ENCODE data around the gene PRDM7. TPM values are rescaled to one million over a fixed set of nuclear protein-coding genes. Genes with fewer than 3 reads are reported as not detected.
"Not testable (repeated sequence)": the region's sequence is repeated elsewhere in the genome, so short reads cannot be mapped to it uniquely, and the experiment has no call there.

Gene PRDM7
- total RNA-seq, 1 donor from 2014 or later: not detected

DNA sequence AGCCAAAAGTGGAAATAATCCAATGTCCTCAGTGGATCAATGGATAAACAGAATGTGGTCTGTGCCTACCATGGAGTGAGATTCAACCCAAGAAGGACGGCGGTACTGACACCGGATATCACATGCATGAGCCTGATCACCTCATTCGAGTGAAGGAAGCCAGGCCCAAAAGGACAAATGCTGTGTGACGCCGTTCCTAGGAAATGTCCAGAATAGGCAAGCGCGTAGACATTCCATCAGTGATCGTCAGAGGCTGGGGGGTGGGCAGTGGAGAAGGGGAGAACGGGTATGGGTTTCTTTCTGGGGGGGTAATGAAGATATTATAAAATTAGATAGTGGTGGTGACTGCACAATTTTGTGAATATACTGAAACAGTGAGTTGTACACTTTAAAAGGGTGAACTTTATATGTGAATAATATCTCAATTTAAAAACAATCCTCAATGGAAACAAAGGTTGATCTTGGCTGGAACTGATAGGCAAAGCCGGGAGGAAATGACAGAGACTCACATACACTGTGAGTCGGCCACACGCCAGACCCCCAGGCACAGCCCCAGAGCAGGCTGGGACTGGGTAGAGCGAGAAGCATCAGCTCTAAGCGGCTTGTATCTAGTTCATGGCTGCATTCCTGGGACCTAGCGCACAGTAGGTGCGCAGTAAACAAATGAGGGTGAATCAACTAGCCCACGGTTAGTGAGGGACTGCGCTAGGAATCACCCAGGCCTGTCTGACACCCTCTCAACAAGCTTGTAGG, 61.4 kb downstream of the PRDM7 start:
- peak; percentile 72 for DNase-seq (ENCODE audit: low read depth, low spot score)

- no peak for DNase-seq (ENCODE audit: low read depth, low spot score)
These were observed 64.0 kb downstream of the PRDM7 start for GRCh38 chr16:90012991-90013745.

- no peak for DNase-seq (ENCODE audit: low read depth, low spot score)
These were observed 65.1 kb downstream of the PRDM7 start for GRCh38 chr16:90011908-90012501.

DNA sequence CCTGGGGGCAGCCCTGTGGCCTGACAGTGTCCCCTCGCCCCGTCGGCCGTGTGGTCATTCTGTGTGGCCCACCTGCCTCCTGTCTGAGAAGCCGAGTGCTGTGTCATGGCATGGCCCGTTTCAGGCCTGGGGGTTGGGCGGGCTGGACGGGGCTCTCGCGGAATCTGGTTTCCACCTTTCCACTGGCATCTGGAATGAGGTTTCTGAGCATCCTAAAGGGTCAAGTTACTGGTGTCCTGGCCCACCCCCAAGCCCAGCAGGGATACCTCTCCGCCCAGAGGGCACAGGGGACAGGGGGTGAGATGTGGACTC, 65.7 kb downstream of the PRDM7 start:
- no peak for DNase-seq (ENCODE audit: low read depth, low spot score)

GRCh38 chr16:90010676-90011507, 66.2 kb downstream of the PRDM7 start:
- DNase-seq (ENCODE audit: low read depth, low spot score): no peak

GRCh38 chr16:90009172-90009899, 67.8 kb downstream of the PRDM7 start:
- DNase-seq (ENCODE audit: low read depth, low spot score): no peak

DNA sequence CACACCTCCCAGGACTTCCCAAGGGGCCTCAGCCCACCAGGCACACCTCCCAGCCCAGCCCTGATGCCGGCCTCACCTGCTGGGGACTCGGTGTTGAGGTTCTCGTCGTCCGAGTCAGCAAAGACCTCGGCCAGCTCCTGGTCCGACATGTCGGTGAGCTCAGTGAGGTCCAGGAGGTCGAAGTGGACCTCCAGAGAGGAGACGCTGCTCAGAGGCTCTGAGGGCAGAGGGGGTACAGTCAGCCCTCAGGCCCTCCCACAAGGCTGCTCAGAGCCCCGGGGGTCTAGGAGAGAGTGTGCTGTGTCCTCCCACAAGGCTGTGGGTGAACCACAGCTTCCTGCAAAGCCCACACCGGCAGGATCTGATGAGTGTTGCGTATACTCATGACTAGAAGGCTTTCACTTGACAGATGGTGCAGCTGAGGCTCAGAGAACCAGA, 68.4 kb downstream of the PRDM7 start:
- DNase-seq (ENCODE audit: low read depth, low spot score): no peak

DNA sequence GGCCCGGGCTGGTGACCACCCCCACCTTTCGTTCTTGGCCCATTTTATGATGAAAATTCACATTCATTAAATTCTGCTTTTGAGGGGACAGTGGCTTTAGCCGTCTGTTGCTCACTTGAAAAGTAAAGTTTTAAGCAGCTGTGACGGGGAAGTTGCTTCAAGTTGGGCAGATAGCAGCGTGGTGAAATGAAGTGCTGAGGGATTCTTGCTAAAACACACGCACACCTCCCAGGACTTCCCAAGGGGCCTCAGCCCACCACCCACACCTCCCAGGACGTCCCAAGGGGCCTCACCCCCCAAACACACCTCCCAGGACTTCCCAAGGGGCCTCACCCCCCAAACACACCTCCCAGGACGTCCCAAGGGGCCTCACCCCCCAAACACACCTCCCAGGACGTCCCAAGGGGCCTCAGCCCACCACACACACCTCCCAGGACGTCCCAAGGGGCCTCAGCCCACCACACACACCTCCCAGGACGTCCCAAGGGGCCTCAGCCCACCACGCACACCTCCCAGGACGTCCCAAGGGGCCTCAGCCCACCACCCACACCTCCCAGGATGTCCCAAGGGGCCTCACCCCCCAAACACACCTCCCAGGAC, 69.4 kb downstream of the PRDM7 start:
- DNase-seq (ENCODE audit: low read depth, low spot score): not testable (repeated sequence)

- no peak for DNase-seq (ENCODE audit: low read depth, low spot score)
These were observed 70.1 kb downstream of the PRDM7 start for GRCh38 chr16:90007015-90007414.

Other genes starting within 250 kb of the PRDM7 start
- gene SPIRE2, start 248.9 kb downstream of the PRDM7 start, total RNA-seq: 0.20 and 1.2 TPM in 2 replicates
- 161 and 226 TPM in 2 replicates for gene TCF25, start 203.7 kb downstream of the PRDM7 start, total RNA-seq
- 2.3 and 2.7 TPM in 2 replicates for gene MC1R, start 158.5 kb downstream of the PRDM7 start, total RNA-seq
- gene TUBB3, start 154.0 kb downstream of the PRDM7 start, total RNA-seq: 156 and 237 TPM in 2 replicates
- gene DEF8, start 128.6 kb downstream of the PRDM7 start, total RNA-seq: 113 and 116 TPM in 2 replicates
- gene DBNDD1, start 57.9 kb downstream of the PRDM7 start, total RNA-seq: 14.0 and 17.7 TPM in 2 replicates